GM23248 (cell line): Measurements from ENCODE around the gene NUDT19.

Experiments used
- EZH2 ChIP-seq: fragments of 200-600 bp; sonication (generic); IDR thresholded peaks from 2 replicates; pipeline ENCODE4 v1.6.1; 2018; ENCODE audit warnings: antibody characterized with exemption, mild to moderate bottlenecking; ENCODE audit not compliant: insufficient read depth, poor library complexity, severe bottlenecking
- EZH2phosphoT487 ChIP-seq: fragments of 200-600 bp; sonication (generic); IDR thresholded peaks from 2 replicates; pipeline ENCODE4 v1.6.1; 2018; ENCODE audit warnings: antibody characterized with exemption, moderate library complexity, mild to moderate bottlenecking, low read depth; ENCODE audit not compliant: insufficient read depth

- TF ChIP-seq EZH2phosphoT487 (no peak), EZH2 (no peak)
Measured at GRCh38 chr19:32735936-32736335, 44.3 kb downstream of the NUDT19 start.
